Activated CD8-positive, alpha-beta memory T cell treated with anti-CD3 and anti-CD28 coated beads, Interleukin-2, amount 50 U/mL, for 1 hour (primary cell): ENCODE measurements around the gene MRPL34.
"Not testable (repeated sequence)": the region's sequence is repeated elsewhere in the genome, so short reads cannot be mapped to it uniquely, and the experiment has no call there.

Experiments
- DNase-seq: peaks from one replicate; pipeline ENCODE4 v3.0.0-alpha.2; 2020; ENCODE audit errors: extremely low read depth

Gene MRPL34

DNA sequence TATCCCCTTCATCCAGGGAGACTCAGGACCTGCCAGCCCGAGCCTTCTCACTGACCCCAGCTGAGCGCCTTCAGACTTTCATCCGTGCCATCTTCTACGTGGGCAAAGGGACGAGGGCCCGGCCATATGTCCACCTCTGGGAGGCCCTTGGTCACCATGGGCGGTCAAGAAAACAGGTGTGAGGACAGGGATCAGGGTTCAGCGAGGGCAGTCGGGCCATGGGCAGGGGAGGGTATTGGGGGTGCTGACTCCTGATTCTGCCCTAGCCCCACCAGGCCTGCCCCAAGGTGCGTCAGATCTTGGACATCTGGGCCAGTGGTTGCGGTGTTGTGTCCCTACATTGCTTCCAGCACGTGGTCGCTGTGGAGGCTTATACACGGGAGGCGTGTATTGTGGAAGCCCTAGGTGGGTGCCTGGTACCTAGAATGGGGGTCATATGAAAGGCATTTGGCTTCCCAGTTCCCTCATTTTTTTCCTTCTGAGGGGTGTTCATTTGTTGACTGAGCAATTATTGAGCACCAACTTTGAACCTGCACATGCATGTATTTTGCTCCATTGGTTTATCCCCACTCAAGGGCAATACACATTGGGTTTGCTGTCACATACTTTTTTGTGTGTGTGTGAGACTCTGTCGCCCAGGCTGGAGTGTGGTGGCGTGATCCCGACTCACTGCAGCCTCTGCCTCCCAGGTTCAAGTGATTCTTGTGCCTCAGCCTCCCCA is 20.1 kb upstream of the MRPL34 start:
- DNase-seq: no peak

DNA sequence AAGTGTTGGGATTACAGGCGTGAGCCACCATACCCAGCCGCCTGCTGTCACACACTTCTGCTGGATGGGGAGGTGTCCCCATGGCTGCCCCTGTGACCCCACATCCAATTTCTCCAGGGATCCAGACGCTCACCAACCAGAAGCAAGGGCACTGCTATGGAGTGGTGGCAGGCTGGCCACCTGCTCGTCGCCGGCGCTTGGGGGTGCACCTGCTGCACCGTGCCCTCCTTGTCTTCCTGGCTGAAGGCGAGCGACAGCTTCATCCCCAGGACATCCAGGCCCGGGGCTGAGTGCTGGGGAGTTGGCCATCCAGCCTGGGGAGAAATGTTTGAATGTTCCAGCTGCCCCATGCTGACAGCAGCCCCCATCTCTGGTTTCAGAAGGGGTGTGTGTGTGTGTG is 19.4 kb upstream of the MRPL34 start:
- no peak for DNase-seq

DNA sequence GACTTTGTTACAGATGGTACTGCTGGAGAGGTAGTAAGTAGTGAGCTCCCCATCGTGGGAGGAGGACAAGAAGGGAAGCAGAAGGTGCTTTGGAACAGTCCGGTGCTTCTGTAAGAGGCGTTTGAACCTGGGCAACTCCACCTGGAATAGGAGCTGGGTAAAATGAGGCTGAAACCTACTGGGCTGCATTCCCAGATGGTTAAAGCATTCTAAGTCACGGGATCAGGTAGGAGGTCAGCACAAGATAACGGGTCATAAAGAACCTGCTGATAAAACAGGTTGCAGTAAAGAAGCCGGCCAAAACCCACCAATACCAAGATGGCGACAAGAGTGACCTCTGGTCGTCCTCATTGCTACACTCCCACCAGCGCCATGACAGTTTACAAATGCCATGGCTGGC is 18.9 kb upstream of the MRPL34 start:
- DNase-seq: no peak

DNA sequence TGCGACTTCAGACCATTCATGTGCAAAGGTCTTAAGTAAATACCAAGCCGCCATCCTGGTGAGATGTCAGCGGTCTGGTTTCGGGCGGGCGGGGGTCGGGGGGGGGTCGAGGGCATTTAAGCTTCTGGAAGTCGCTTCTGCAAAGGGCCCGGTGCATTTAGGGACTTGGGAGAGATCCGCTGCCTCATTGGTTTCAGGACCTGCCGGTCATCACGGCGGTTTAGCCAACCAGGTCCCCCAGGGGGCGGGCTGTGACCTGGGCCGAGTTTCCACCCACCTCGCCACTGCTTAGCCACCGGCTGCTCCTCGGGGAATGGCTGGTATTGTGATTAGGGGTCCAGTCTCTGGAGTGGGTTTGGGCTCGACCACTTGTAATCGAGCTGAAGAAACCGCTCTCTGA is 16.2 kb upstream of the MRPL34 start:
- no peak for DNase-seq

DNA sequence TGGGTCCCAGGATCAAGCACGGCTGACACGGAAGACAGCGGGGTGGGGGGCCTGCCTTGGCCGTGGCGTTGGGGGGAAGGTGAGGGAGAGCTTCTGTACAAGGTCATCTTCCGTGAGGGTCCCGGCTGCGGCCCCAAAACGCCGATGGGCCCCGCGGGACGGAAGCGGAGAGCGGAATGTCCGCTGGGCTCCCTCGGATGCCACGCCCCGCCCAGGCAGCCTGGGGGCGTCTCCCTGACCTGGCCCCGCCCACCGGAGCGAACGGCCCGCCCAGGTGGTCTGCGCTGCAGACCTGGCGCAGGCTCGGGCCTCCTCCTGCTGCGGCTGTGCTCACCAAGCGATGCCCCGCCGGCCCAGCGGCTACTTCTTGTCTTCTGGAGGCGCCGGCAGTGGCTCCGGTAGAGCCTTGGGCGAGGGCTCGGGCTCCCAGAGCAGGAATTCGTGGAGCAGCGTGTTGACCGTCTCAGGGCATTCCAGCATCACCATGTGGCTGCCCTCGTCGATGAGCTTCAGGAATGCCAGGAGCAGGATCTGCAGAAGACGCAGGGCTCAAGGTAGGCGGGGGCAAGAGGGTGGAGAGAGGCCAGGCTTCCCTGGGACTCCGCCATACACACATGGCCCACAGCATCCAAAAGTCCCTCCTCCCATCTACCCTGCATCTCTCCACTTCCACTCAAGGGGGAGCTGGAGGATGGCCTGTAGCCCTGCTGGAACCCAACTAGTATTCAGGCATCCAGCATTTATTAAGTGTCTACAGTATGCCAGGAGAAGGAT is 13.2 kb upstream of the MRPL34 start:
- peak; percentile 25 for DNase-seq

DNA sequence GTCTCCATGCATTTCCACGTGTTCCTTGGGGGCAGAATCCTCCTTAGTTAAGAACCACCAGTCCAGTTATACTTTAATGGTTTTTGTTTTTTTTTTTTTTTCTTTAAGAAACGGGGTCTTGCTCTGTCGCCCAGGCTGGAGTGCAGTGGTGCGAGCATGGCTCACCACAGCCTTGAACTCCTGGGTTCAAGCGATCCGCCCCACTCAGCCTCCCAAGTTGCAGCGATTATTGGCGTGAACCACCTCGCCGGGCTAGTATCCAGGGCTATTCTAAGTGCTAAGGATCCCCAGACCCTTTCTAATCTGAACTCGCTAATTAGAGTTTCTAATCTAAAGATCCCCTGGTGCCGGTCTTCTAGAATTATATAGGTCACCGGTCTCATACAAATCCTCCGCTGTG is 12.1 kb upstream of the MRPL34 start:
- DNase-seq: no peak

DNA sequence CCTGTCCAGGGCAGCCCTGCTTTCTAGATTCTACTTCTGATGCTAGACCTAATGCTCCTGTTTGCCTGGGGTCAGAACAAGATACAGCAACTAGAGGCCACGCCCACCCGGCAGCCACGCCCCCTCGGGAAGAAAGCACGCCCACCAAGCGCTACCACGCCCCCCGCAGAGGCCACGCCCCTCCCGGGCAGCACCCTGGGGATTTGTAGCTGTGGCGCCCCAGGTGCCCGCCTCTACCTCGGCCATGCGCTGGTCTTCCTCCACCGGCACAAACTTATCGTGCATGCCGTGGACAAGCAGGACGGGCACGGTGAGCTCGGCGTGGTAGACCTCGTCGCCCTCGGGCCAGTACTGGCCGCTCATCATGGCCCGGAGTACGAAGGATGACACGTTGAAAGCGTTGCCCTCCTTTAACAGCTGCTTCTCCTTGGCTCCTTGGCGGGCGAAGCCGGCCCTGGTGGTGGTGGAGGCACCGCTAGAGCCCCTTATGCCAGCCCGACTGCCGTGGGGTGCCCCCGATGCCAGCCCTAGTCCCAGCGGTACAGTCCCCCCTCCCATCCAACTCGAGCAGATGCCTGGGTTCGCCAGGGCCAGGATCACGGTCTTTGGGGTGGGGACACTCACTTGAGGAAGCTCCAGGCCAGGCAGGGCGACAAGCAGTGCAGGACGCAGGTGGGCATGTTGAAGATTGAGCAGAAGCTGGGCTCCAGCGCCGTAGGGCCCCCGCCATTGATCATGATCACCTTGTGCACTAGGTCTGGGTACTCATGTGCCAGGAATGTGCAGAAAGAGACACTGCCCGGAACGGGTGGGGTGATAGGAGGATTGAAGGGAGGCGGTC is 11.4 kb upstream of the MRPL34 start:
- DNase-seq: no peak

DNA sequence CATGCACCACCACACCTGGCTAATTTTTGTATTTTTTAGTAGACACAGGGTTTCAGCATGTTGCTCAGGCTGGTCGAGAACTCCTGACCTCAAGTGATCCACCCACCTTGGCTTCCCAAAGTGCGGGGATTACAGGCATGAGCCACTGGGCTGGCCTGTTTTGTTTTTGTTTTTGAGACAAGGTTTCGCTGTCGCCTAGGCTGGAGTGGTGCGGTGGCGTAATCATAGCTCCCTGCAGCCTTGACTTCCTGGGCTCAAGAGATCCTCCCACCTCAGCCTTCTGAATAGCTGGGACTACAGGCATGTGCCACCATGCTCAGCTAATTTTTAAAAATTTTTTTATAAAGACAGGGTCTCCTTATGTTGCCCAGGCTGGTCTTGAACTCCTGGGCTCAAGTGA is 10.1 kb upstream of the MRPL34 start:
- not testable (repeated sequence) for DNase-seq

DNA sequence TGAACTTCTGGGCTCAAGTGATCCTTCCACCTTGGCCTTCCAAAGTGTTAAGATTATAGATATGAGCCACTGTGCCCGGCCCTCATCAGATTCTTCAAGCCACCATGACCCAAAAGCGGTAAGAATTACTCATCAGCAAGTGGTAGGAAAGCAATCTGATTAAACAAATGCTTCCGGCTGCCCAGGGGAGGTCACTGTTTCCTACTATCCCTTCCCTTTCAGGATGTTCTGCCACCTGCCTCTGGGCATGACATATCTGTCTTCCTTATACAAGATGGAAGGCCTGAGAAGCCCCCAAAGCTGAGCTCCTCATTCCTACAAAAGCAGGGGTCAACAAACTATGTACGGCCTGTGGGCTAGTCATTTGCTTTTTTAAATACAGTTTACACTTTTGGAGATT is 9.4 kb upstream of the MRPL34 start:
- no peak for DNase-seq

DNA sequence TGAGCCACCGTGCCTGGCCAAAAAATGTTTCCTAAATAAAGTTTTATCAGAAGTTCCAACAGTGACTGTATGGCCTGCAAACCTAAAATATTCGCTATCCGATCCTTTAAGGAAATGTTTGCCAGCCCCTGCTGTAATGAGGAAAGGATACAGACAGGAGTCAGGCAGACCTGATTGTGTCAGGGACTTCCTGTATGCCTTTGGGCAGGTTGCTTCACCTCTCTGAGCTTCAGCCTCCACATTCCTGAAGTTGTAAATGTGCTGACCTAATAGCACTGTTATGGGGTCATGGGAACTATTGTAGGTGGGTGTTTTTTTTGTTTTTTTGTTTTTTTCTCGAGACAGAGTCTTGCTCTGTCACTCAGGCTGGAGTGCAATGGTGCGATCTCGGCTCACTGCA is 8.7 kb upstream of the MRPL34 start:
- no peak for DNase-seq

DNA sequence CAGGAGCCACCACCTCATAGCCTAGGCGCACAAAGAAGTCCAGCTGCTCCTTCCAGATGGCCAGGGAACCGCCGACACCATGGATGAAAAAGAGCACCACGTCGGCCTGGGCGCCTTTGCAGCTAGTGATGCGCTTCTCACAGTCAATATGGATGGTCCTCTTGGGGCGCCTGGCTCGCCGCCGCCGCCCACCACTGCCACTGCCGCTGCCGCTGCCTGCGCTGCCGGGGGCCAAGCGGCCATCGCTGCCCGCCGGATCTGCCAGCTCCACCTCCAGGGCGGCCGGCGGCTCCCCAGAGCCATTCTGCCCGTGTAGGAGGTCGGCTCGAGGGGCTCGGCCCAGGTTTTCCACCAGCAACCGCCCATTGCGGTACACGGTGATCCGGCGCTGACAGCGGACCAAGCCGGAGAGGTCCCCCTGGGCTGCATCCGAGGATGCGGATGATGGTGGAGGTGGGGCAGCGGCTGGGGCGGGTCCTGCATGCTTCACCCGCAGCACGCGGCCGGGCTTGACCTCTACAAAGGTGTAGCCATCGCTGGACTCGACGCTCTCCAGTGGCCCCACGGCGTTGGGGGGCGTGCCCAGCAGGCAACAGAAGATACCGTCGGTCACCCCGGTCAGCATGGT is 4.6 kb upstream of the MRPL34 start:
- DNase-seq: no peak

DNA sequence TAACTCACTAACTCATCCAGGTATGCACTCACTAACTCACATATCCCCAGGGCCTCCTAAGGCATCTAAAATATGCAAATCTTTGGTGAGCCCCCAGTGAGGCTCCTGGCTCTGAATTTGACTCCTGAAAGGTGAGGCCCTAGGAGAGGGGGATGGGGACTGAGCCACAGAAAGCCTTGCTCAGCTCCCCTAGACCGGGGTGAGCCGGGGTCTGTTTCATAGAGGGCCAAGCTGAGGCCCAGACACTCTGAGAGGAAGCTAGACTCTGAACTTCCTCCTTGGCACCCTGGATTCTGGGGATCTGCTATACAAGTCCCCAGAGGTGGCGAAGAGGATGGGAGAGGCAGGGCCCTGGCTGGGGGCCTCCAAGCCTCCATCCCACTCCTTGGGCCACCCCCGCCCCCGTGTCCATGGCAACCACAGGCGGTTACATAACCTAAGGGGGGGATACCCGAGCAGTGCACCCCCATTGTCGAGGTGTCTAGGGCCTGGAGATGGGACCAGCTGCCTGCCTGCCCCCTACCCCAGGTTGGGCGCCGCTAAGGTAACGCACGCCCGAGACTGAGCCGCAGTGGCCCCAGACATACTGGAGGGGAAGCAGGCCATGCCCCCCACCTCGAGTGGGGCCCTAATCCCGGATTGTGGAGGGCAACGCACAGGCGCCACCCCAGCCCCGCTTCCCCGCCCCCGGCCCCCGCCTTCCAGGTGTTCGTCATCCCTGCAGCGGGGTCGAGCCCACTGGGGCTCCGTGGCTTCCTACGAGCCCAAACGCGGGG is 3.1 kb upstream of the MRPL34 start:
- no peak for DNase-seq

DNA sequence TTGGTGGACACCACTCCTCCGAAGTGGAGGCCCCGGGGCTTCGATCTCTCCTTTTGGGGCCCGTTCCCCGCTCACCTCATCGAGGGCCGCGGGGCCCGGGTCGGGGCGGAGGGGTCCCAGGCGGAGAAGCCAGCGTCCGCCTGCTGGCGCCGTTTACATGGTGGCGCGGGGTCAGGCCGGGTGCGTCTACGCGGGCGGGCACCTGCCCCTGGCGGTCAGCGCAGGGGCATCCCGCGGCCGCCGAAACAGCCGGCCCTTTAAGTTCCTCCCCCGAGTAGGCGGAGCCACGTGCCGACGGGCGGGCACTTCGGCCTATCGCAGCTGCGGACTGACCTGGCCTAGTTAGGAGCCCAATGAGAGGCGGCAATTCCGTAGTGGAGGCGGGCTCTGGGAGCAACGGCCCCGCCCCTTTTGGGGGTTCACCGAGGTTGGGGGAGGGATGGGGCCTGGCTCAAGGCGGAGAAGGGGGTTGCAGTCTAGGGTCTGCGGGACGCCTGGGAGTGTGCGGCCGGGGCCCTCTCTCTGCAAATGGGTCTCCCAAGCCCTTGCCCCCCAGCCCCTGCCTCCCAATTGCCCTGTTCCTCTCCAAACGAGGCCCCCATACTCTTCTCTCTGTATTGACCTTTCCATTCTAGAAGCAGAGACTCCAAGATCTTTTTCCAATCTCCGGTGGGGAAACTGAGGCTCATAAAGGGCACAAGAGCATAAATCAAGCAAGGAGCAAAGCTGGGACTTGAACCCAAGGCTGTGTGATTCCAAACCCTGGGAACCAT is 2.3 kb upstream of the MRPL34 start, which contains the start of gene ABHD8:
ABHD8 (minus strand) TSS at position 259 of the 773 bp plus-strand sequence. CDS start 1,809 bp downstream, outside the sequence.
- peak; percentile 83 for DNase-seq

DNA sequence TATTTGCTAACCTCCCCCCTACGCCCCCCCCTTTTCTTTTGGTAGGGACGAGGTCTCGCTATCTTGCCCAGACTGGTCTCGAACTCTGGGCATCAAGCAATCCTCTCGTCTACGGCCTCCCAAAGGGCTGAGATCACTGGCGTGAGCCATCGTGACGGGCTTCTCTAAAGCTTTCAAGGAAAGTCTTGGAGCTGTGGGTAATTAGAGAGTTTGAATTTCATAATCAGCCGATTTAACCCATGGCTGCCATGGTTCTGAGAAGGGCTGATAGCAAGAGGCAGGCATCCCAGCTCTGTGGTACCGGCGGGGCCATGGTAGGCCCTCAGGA is 1.8 kb upstream of the MRPL34 start:
- no peak for DNase-seq

DNA sequence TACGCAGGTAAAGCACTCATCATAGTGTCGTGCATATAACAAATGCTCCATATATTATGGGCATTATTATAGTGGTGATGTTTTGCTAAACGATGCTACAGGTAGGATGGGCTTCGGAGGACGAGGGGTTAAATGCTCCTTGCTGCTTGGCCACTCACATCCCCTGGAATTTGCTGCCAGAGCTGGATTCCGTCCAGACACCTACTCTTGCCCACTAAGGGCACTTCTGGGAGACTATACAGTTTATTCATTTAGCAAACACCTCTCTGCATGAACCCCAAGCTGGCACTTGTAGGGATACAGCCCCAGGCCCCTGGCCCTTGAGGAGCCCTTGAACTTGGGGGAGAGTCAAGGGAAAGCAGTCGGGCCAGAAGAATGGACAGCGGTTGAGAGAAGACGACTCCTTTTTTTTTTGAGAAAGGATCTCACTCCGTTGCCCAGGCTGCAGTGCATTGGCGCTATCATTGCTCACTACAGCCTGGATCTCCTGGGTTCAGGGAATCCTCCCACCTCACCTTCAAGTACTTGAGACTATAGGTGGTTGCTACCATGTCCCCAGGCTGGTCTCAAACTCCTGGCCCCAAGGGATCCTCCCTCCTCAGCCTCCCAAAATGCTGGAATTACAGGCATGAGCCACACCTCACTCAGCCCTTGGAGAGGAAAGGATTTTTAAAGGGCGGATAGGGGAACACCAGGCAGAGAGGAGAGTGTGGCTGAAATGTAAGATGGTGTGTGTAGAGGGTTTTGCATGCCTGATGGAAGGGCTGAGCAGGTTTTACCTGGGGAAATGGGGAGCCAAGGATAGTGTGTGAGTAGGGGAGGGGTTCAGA is 1.1 kb upstream of the MRPL34 start:
- no peak for DNase-seq

DNA sequence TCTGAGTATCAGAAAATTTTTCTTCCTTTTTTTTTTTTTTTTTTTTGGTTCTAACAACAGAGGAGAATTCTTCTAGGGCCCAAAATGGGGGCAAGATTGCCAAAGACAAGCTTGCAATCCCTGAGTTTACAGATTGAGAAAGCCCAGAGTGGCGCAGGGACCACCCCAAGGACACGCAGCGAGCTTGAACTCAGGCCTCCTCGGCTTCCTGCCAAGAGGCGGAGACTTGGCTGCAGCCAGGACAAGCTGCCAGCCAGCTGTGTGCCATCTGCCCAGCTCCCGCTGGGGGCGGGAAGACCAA is 506 bp upstream of the MRPL34 start:
- no peak for DNase-seq

DNA sequence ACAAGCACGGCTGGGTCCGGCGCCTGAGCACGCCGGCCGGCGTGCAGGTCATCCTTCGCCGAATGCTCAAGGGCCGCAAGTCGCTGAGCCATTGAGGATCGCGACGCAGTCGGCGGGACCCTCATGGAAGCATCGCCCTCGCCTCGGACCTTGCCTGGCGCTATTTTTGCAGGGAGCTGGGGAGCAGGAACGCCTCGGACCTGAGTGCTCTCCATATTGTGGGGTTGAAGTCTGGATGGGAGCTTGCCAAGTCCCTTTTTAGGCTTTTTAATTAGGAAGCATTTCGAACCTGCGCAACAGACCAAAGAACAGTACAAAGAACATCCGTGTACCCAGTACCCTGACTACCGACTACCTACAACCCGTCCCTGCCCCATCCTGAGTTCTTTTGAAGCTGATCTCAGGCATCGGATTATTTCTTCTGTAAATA is 628 bp downstream of the MRPL34 start:
- DNase-seq: no peak

DNA sequence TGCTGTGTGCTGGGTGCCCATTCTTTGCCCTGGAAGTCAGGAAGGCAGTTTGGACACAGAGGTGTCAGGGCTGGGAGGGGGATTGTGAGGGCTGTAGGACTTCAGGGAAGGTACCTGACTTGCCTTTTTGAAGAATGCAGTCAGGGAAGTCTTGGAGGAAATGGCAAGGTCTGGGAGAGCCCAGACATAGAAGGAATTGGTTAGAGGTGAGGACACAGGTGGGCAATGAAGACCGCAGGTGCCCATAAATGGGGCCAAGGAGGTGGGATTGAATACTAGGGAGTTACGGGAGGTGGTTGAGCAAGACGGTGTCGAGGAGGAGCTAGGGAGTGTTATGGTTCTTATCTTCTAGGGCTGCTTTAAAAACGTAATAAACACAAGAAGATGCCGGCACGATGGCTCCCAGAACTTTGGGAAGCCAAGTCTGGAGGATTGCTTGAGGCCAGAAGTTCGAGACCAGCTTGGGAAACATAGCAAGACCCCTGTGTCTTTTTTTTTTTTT is 2.3 kb downstream of the MRPL34 start:
- DNase-seq: no peak

DNA sequence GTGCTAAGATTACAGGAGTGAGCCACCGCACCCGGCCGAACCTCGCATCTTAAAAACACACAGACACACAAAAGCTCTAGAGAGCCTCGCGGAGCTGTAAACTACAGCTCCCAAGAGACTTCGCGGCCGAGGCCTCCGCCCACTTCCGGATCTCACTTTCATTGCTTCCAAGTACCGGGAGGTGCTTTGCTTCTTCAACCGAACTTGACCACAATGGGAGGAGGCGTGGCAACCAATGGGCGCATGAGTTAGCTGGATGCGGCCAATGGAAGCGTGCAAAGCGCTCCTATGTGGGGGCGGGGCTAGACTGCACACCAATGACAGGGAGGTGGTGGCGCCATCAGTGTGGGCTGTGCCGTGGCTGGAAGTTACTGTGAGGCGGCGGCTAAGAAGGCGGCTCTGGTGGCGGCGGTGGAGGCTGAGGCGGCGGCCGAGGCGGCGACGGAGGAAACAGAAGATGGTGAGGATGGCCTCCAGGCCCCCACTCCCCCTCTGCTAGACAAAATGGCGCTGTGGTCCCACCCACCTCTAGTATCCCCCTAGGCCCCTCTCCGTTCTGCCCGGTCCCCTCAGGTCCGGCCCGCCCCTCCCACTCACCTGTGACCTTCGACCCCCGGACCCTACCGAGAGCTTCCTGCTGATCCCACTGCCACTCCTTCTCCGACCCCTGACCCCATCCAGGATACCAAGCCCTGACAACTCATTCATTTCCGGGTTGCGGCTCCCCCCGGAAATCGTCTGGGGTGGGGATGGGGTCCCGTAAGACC is 3.7 kb downstream of the MRPL34 start, which contains the start of gene DDA1:
DDA1 (plus strand) TSS at position 366 of the 767 bp plus-strand sequence; CDS start at position 458, 92 bp downstream.
- DNase-seq: peak; percentile 99
